ENCODE measurements around the gene PHACTR4.

- TF ChIP-seq CEBPB (IDR thresholded peaks at IDR 0.05; ENCODE audit: borderline replicate concordance in 1 of 2, low read depth in 2 of 2, low read length in 2 of 2) (no peak), SMARCA5 (IDR thresholded peaks at IDR 0.05) (no peak), KDM1A (IDR thresholded peaks at IDR 0.05; ENCODE audit: borderline replicate concordance) (no peak)
Measured at GRCh38 chr1:28370239-28371009, 884 bp downstream of the PHACTR4 start.
